Measurements from ENCODE around the gene PYY.
A peak's percentile ranks its signal among the peaks of the same experiment; 100 is the strongest.
"Not testable (repeated sequence)": the region's sequence is repeated elsewhere in the genome, so short reads cannot be mapped to it uniquely, and the experiment has no call there.

Gene PYY

GRCh38 chr17:43942051-43942685 is 11.6 kb downstream of the PYY start, which contains the start of gene PPY:
Gene PPY, minus strand, starts transcription at chr17:43942476. Its CDS starts 822 bp downstream, at chr17:43941654.
- DNase-seq, result no peak

- DNase-seq, result peak; percentile 59
Measured at GRCh38 chr17:43940630-43941029, 13.1 kb downstream of the PYY start.

GRCh38 chr17:43939886-43940285 is 13.9 kb downstream of the PYY start:
- no peak for DNase-seq

- not testable (repeated sequence) for DNase-seq
Measured at GRCh38 chr17:43939452-43939851, 14.3 kb downstream of the PYY start.

GRCh38 chr17:43938838-43939182 is 14.9 kb downstream of the PYY start:
- no peak for DNase-seq

- no peak for DNase-seq
Measured at GRCh38 chr17:43936434-43936833, 17.3 kb downstream of the PYY start.

GRCh38 chr17:43935926-43936261 is 17.8 kb downstream of the PYY start:
- no peak for DNase-seq

- no peak for DNase-seq
Measured at GRCh38 chr17:43935204-43935925, 18.4 kb downstream of the PYY start.

GRCh38 chr17:43932923-43933322 is 20.8 kb downstream of the PYY start:
- no peak for DNase-seq

GRCh38 chr17:43932357-43932756 is 21.4 kb downstream of the PYY start:
- DNase-seq, result no peak

GRCh38 chr17:43931062-43931571 is 22.6 kb downstream of the PYY start:
- no peak for DNase-seq

GRCh38 chr17:43928609-43929008 is 25.1 kb downstream of the PYY start:
- no peak for DNase-seq

- peak; percentile 30 for DNase-seq
Measured at GRCh38 chr17:43927929-43928328, 25.8 kb downstream of the PYY start.

- no peak for DNase-seq
Measured at GRCh38 chr17:43927060-43927864, 26.5 kb downstream of the PYY start.

GRCh38 chr17:43924558-43924957 is 29.2 kb downstream of the PYY start:
- no peak for DNase-seq

- no peak for DNase-seq
Measured at GRCh38 chr17:43920500-43921095, 33.1 kb downstream of the PYY start.

- no peak for DNase-seq
Measured at GRCh38 chr17:43918026-43918389, 35.7 kb downstream of the PYY start.

- DNase-seq, result peak; percentile 29
Measured at GRCh38 chr17:43917348-43918025, 36.3 kb downstream of the PYY start.

GRCh38 chr17:43917016-43917347 is 36.8 kb downstream of the PYY start:
- DNase-seq, result no peak

GRCh38 chr17:43916385-43916784 is 37.4 kb downstream of the PYY start:
- DNase-seq, result no peak

- DNase-seq, result no peak
Measured at GRCh38 chr17:43915559-43915958, 38.2 kb downstream of the PYY start.

- DNase-seq, result no peak
Measured at GRCh38 chr17:43914451-43914850, 39.3 kb downstream of the PYY start.

- DNase-seq, result no peak
Measured at GRCh38 chr17:43913584-43913983, 40.2 kb downstream of the PYY start.

Data from RPMI8226 (cell line).